PC-3 (cell line): Measurements from ENCODE around the gene FAM98B. TPM values are rescaled to one million over a fixed set of nuclear protein-coding genes. Genes with fewer than 3 reads are reported as not detected.

Source experiments
- ATAC-seq: fragments of 200-7000 bp; cut with Tn5 transposase; 2 replicates; pipeline ENCODE4 v1.9.1; 2020; ENCODE audit warnings: mild to moderate bottlenecking, moderate library complexity
- BruUV-seq: library from RNA; stranded (reverse); fragments of 400-500 nt; replicated peaks from 2 replicates; lab custom pipeline; 2021; lab: Mats Ljungman, UMichigan
- CTCF ChIA-PET: fragments of 300-600 bp; sonication (Branson Sonifier 250); formaldehyde crosslinking; loops from one replicate; lab custom pipeline; 2022; ENCODE audit warnings: antibody characterized with exemption; lab: Charles Lee
- POLR2A ChIA-PET: fragments of 300-600 bp; sonication (Branson Sonifier 250); formaldehyde crosslinking; loops from one replicate; lab custom pipeline; 2022; ENCODE audit warnings: antibody characterized with exemption; ENCODE audit not compliant: unreplicated experiment; lab: Charles Lee
- DNase-seq: peaks from one replicate; pipeline ENCODE4 v3.0.0-alpha.2; 2015
- H2AFZ ChIP-seq: fragments of 300-600 bp; sonication (generic); 2 replicates; pipeline ENCODE4 v1.6.0; 2016; ENCODE audit warnings: antibody characterized with exemption, low read length
- H3F3A ChIP-seq: fragments of 300-600 bp; sonication (generic); one replicate; pipeline ENCODE4 v1.6.0; 2017; ENCODE audit warnings: antibody characterized with exemption, low read length, control low read depth, mild to moderate bottlenecking; ENCODE audit not compliant: unreplicated experiment
- H3K27ac ChIP-seq: fragments of 300-600 bp; sonication (generic); 2 replicates; pipeline ENCODE4 v1.5.1; 2016; ENCODE audit warnings: mild to moderate bottlenecking, low read length
- H3K27me3 ChIP-seq: fragments of 300-600 bp; sonication (generic); 2 replicates; pipeline ENCODE4 v1.6.1; 2016; ENCODE audit warnings: low read length, mixed read lengths
- H3K36me3 ChIP-seq: fragments of 300-600 bp; sonication (generic); 2 replicates; pipeline ENCODE4 v1.6.1; 2016; ENCODE audit warnings: low read depth, mixed run types, low read length, mixed read lengths
- H3K4me1 ChIP-seq: fragments of 300-600 bp; sonication (generic); 2 replicates; pipeline ENCODE4 v1.5.1; 2016; ENCODE audit warnings: low read length; ENCODE audit not compliant: insufficient read depth
- H3K4me2 ChIP-seq: fragments of 300-600 bp; sonication (generic); 2 replicates; pipeline ENCODE4 v1.6.0; 2016; ENCODE audit warnings: low read length
- H3K4me3 ChIP-seq: fragments of 300-600 bp; sonication (generic); 2 replicates; pipeline ENCODE4 v1.5.1; 2016; ENCODE audit warnings: mild to moderate bottlenecking, low read length, mixed read lengths
- H3K79me2 ChIP-seq: fragments of 300-600 bp; sonication (generic); 2 replicates; pipeline ENCODE4 v1.6.1; 2017; ENCODE audit warnings: low read length, mixed read lengths
- H3K9ac ChIP-seq: fragments of 300-600 bp; sonication (generic); 2 replicates; pipeline ENCODE4 v1.6.0; 2016; ENCODE audit warnings: mild to moderate bottlenecking, low read length
- H3K9me2 ChIP-seq: fragments of 300-600 bp; sonication (generic); replicated peaks from 2 replicates; pipeline ENCODE4 v1.6.1; 2016; ENCODE audit warnings: mixed run types, low read length, mixed read lengths
- H3K9me3 ChIP-seq: fragments of 300-600 bp; sonication (generic); 2 replicates; pipeline ENCODE4 v1.6.1; 2016; ENCODE audit warnings: low read length, mixed read lengths
- H4K20me1 ChIP-seq: fragments of 300-600 bp; sonication (generic); 2 replicates; pipeline ENCODE4 v1.6.1; 2016; ENCODE audit warnings: low read length, mixed read lengths
- CTCF ChIP-seq: fragments of 300-600 bp; sonication (generic); conservative IDR thresholded peaks from 2 replicates; pipeline ENCODE4 v1.5.1; 2017; ENCODE audit warnings: antibody characterized with exemption, low read depth, mild to moderate bottlenecking, low read length
- EZH2 ChIP-seq: fragments of 300-600 bp; sonication (generic); IDR thresholded peaks from one replicate; pipeline ENCODE4 v1.6.1; 2017; ENCODE audit warnings: antibody characterized with exemption, mild to moderate bottlenecking, low read length; ENCODE audit not compliant: unreplicated experiment
- EZH2phosphoT487 ChIP-seq: fragments of 300-600 bp; sonication (generic); IDR thresholded peaks from 2 replicates; pipeline ENCODE4 v1.6.1; 2018; ENCODE audit warnings: mild to moderate bottlenecking, antibody characterized with exemption, low read length, borderline replicate concordance
- intact Hi-C: fragments of 100-400 bp; cut with micrococcal nuclease; formaldehyde crosslinking; loops from 2 replicates; pipeline ENCODE4 v1.9.0; 2023
- total RNA-seq: library from RNA; depleted of rRNA; stranded (reverse); fragments of >200 nt; gene quantifications from 2 replicates; pipeline ENCODE4 v1.2.3, GENCODE V29; 2014

Gene FAM98B
- total RNA-seq, 1 experiment from 2014 or later: 7.8 TPM

DNA sequence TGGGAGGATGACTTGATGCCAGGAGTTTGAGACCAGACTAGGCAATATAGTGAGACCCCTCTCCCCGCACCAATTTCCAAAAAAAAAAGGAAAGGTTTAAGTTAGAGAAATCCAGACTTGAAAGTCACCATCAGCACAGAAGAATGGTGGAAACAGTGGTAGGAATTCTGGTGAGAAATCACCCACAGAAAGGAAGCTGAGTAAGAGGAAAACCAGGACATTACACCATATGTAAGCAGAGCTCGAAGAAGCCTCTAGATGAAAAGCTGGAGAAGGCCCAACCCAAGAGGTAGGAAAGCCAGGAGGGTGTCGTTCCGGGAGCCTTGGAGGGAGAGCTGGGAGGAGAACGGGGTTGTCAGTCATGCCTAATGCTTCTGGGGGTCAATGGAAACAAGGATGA, 70.2 kb downstream of the FAM98B start:
- intact Hi-C loops: no loop called here
- Histone ChIP-seq H3K9me2 (no peaks in the 10 kb centered on the region), H3F3A (no peaks in the 10 kb centered on the region), H3K4me1 (no peaks in the 10 kb centered on the region), H3K27ac (no peak overlapping the region), H3K4me3 (no peak overlapping the region), H2AFZ (no peak overlapping the region), H3K27me3 (peaks cover 29% of the 10 kb centered on the region), H3K9ac (no peak overlapping the region), H3K79me2 (no peaks in the 10 kb centered on the region), H3K9me3 (no peaks in the 10 kb centered on the region), H3K36me3 (no peaks in the 10 kb centered on the region), H3K4me2 (no peak overlapping the region), H4K20me1 (no peaks in the 10 kb centered on the region)
- DNase-seq: no peak
- BruUV-seq: no TSS peak
- no peak for ATAC-seq
- TF ChIP-seq CTCF: no peak
- no peak for TF ChIP-seq EZH2
- CTCF ChIA-PET: no interaction called here
- POLR2A ChIA-PET: interaction anchor here (0.6 kb wide), 1 partner anchor 75 kb away, joined by 3 read pairs; no protein-coding TSS in a partner anchor

GRCh38 chr15:38525489-38525888, 71.6 kb downstream of the FAM98B start:
- Histone ChIP-seq H3K4me1 (no peaks in the 10 kb centered on the region), H3K79me2 (no peaks in the 10 kb centered on the region), H3K4me3 (no peak overlapping the region), H3F3A (no peaks in the 10 kb centered on the region), H3K4me2 (no peak overlapping the region), H2AFZ (no peak overlapping the region), H4K20me1 (no peaks in the 10 kb centered on the region), H3K9ac (no peak overlapping the region), H3K27me3 (peaks cover 16% of the 10 kb centered on the region; the same call in 1 of the 2 replicates), H3K27ac (no peak overlapping the region), H3K9me2 (no peaks in the 10 kb centered on the region), H3K36me3 (no peaks in the 10 kb centered on the region), H3K9me3 (no peaks in the 10 kb centered on the region)
- no peak for DNase-seq
- POLR2A ChIA-PET: no interaction called here
- intact Hi-C loops: no loop called here
- TF ChIP-seq CTCF (no peak), EZH2phosphoT487 (no peak), EZH2 (no peak)
- no peak for ATAC-seq
- CTCF ChIA-PET: no interaction called here
- no TSS peak for BruUV-seq

DNA sequence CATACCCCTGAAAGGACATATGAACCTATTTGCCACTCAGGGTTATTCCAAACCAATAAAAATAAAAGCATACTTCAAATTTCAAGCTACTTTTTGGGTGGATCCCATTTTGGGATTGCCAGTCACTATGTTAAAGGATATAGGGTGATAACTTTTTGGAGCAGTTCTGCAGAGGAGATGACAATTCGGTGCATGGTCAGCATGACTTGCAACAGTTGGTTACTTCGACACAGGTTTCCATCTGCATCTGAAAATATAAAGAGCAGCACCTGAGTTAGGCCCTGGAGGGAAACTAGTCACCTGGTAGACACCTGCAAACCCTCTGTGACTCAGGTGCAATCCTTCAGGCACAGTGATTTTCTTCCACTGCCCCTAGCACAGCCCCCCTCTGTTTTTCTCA, 72.2 kb downstream of the FAM98B start:
- no peak for ATAC-seq
- H3K27ac ChIP-seq: no peak overlapping the region

More for the DNA sequence above, 72.2 kb downstream of the FAM98B start:
- Histone ChIP-seq H3K27me3 (peaks cover 13% of the 10 kb centered on the region; the same call in 1 of the 2 replicates), H3K4me3 (no peak overlapping the region), H2AFZ (no peak overlapping the region), H3K79me2 (no peaks in the 10 kb centered on the region), H3K4me1 (peaks cover 4% of the 10 kb centered on the region), H3K9me2 (no peaks in the 10 kb centered on the region), H3K9me3 (no peaks in the 10 kb centered on the region), H4K20me1 (no peaks in the 10 kb centered on the region), H3K4me2 (no peak overlapping the region), H3K9ac (no peak overlapping the region), H3K36me3 (no peaks in the 10 kb centered on the region), H3F3A (no peaks in the 10 kb centered on the region)
- CTCF ChIA-PET: no interaction called here
- BruUV-seq: no TSS peak
- no peak for TF ChIP-seq EZH2phosphoT487
- TF ChIP-seq EZH2: no peak
- TF ChIP-seq CTCF: no peak
- DNase-seq: no peak
- POLR2A ChIA-PET: no interaction called here
- intact Hi-C loops: no loop called here
